Mesendoderm (in vitro differentiated cells): ENCODE data around the gene IFNG.

Experiments
- DNase-seq: peaks from one replicate; pipeline ENCODE4 v3.0.0; 2013
- H2AK5ac ChIP-seq: 2 replicates; pipeline ENCODE4 v1.6.1; 2013; ENCODE audit warnings: low read length, inconsistent platforms
- H2BK120ac ChIP-seq: 2 replicates; pipeline ENCODE4 v1.6.1; 2013; ENCODE audit warnings: low read depth, mild to moderate bottlenecking, low read length, moderate library complexity, mixed read lengths
- H2BK15ac ChIP-seq: replicated peaks from 2 replicates; pipeline ENCODE4 v1.6.1; 2013; ENCODE audit warnings: low read depth, mild to moderate bottlenecking, moderate library complexity
- H2BK5ac ChIP-seq: 2 replicates; pipeline ENCODE4 v1.6.1; 2013; ENCODE audit warnings: low read length, inconsistent platforms
- H3K18ac ChIP-seq: 2 replicates; pipeline ENCODE4 v1.6.1; 2013; ENCODE audit warnings: mild to moderate bottlenecking, low read length, mixed read lengths
- H3K23ac ChIP-seq: one replicate; pipeline ENCODE4 v1.6.1; 2013; ENCODE audit warnings: low read length
- H3K27ac ChIP-seq: 2 replicates; pipeline ENCODE4 v1.5.1; 2013; ENCODE audit warnings: low read depth, mild to moderate bottlenecking, inconsistent platforms, low read length, moderate library complexity
- H3K27me3 ChIP-seq: 2 replicates; pipeline ENCODE4 v1.6.1; 2013; ENCODE audit warnings: low read length, control low read depth, mild to moderate bottlenecking, inconsistent platforms; ENCODE audit not compliant: insufficient read depth, poor library complexity
- H3K36me3 ChIP-seq: 2 replicates; pipeline ENCODE4 v1.6.1; 2013; ENCODE audit warnings: low read length, inconsistent platforms; ENCODE audit not compliant: control insufficient read depth, insufficient read depth
- H3K4ac ChIP-seq: one replicate; pipeline ENCODE4 v1.6.1; 2013; ENCODE audit warnings: low read depth, mild to moderate bottlenecking, low read length, moderate library complexity
- H3K4me1 ChIP-seq: 2 replicates; pipeline ENCODE4 v1.6.1; 2013; ENCODE audit warnings: low read depth, low read length, inconsistent platforms; ENCODE audit not compliant: control insufficient read depth
- H3K4me2 ChIP-seq: 2 replicates; pipeline ENCODE4 v1.6.1; 2013; ENCODE audit warnings: low read length
- H3K4me3 ChIP-seq: 2 replicates; pipeline ENCODE4 v1.5.1; 2013; ENCODE audit warnings: mild to moderate bottlenecking, low read length
- H3K56ac ChIP-seq: one replicate; pipeline ENCODE4 v1.6.1; 2013; ENCODE audit warnings: low read length
- H3K79me1 ChIP-seq: 2 replicates; pipeline ENCODE4 v1.6.1; 2013; ENCODE audit warnings: low read length, inconsistent platforms
- H3K79me2 ChIP-seq: 2 replicates; pipeline ENCODE4 v1.6.1; 2013; ENCODE audit warnings: mild to moderate bottlenecking, low read length; ENCODE audit not compliant: control insufficient read depth, insufficient read depth
- H3K9ac ChIP-seq: 2 replicates; pipeline ENCODE4 v1.6.1; 2013; ENCODE audit warnings: low read length, inconsistent platforms
- H4K5ac ChIP-seq: one replicate; pipeline ENCODE4 v1.6.1; 2013; ENCODE audit warnings: low read length
- H4K8ac ChIP-seq: one replicate; pipeline ENCODE4 v1.6.1; 2013; ENCODE audit warnings: low read depth, mild to moderate bottlenecking, control low read depth, low read length, moderate library complexity
- WGBS: extraction: QIAGEN DNeasy Blood & Tissue Kit; methylation state at CpG from one replicate; pipeline ENCODE4 v1.1.7; 2013; ENCODE audit warnings: low lambda C conversion rate, missing lambda C conversion rate; ENCODE audit not compliant: insufficient coverage; ENCODE audit errors: extremely low coverage; 5-methylcytosine and 5-hydroxymethylcytosine counted together

The IFNG gene

GRCh38 chr12:68135520-68135919, 24.0 kb downstream of the IFNG start:
- no peak for DNase-seq
- Histone ChIP-seq H3K56ac (no peak overlapping the region), H4K8ac (no peak overlapping the region), H3K79me1 (no peaks in the 10 kb centered on the region), H3K18ac (no peak overlapping the region), H3K79me2 (no peaks in the 10 kb centered on the region), H3K27ac (no peak overlapping the region), H2AK5ac (no peak overlapping the region), H2BK120ac (no peak overlapping the region), H3K23ac (no peak overlapping the region), H2BK15ac (no peak overlapping the region), H2BK5ac (no peak overlapping the region), H3K4ac (no peak overlapping the region), H3K9ac (no peak overlapping the region), H3K4me1 (peaks cover 5% of the 10 kb centered on the region), H3K4me3 (no peak overlapping the region), H3K4me2 (no peak overlapping the region), H3K27me3 (no peaks in the 10 kb centered on the region), H4K5ac (no peak overlapping the region), H3K36me3 (no peaks in the 10 kb centered on the region)
- no CpG with 5 or more reads among the region's 3 CpGs for WGBS

- no peaks in the 10 kb centered on the region for H3K27me3 ChIP-seq
- H2BK120ac ChIP-seq, result no peak overlapping the region
- no peak for DNase-seq
- no CpG with 5 or more reads among the region's 5 CpGs for WGBS
- no peaks in the 10 kb centered on the region for H3K36me3 ChIP-seq
- H3K18ac ChIP-seq, result no peak overlapping the region
- H2BK5ac ChIP-seq, result no peak overlapping the region
- no peak overlapping the region for H3K4me2 ChIP-seq
- H4K8ac ChIP-seq, result no peak overlapping the region
- no peaks in the 10 kb centered on the region for H3K79me1 ChIP-seq
- H3K56ac ChIP-seq, result no peak overlapping the region
- no peak overlapping the region for H2AK5ac ChIP-seq
- no peak overlapping the region for H3K4me3 ChIP-seq
- H3K79me2 ChIP-seq, result no peaks in the 10 kb centered on the region
- H4K5ac ChIP-seq, result no peak overlapping the region
- H3K4ac ChIP-seq, result no peak overlapping the region
- no peak overlapping the region for H3K9ac ChIP-seq
- H3K23ac ChIP-seq, result no peak overlapping the region
- H3K27ac ChIP-seq, result no peak overlapping the region
- H2BK15ac ChIP-seq, result no peak overlapping the region
- no peaks in the 10 kb centered on the region for H3K4me1 ChIP-seq
Measured at GRCh38 chr12:68131867-68132414, 27.6 kb downstream of the IFNG start.

- H3K23ac ChIP-seq, result no peak overlapping the region
- H4K5ac ChIP-seq, result no peak overlapping the region
- H4K8ac ChIP-seq, result no peak overlapping the region
- H3K79me1 ChIP-seq, result no peaks in the 10 kb centered on the region
- no peaks in the 10 kb centered on the region for H3K79me2 ChIP-seq
- no peak for DNase-seq
- no peak overlapping the region for H3K56ac ChIP-seq
- no peak overlapping the region for H3K4me2 ChIP-seq
- H3K4me1 ChIP-seq, result no peaks in the 10 kb centered on the region
- H3K4me3 ChIP-seq, result no peak overlapping the region
- no CpG with 5 or more reads among the region's 2 CpGs for WGBS
- H2BK5ac ChIP-seq, result no peak overlapping the region
- no peak overlapping the region for H2BK120ac ChIP-seq
- no peaks in the 10 kb centered on the region for H3K27me3 ChIP-seq
- no peak overlapping the region for H2BK15ac ChIP-seq
- H3K18ac ChIP-seq, result no peak overlapping the region
- no peak overlapping the region for H3K4ac ChIP-seq
- H3K9ac ChIP-seq, result no peak overlapping the region
- no peak overlapping the region for H2AK5ac ChIP-seq
- H3K36me3 ChIP-seq, result no peaks in the 10 kb centered on the region
- no peak overlapping the region for H3K27ac ChIP-seq
Measured at GRCh38 chr12:68129979-68130378, 29.6 kb downstream of the IFNG start.

- WGBS, result no CpG with 5 or more reads among the region's 3 CpGs
- Histone ChIP-seq H2AK5ac (no peak overlapping the region), H4K8ac (no peak overlapping the region), H3K4ac (no peak overlapping the region), H3K23ac (no peak overlapping the region), H3K79me1 (no peaks in the 10 kb centered on the region), H3K27me3 (no peaks in the 10 kb centered on the region), H3K4me2 (no peak overlapping the region), H2BK5ac (no peak overlapping the region), H3K27ac (no peak overlapping the region), H3K56ac (no peak overlapping the region), H3K4me1 (peaks cover 3% of the 10 kb centered on the region), H3K36me3 (no peaks in the 10 kb centered on the region), H4K5ac (no peak overlapping the region), H2BK120ac (no peak overlapping the region), H3K9ac (no peak overlapping the region), H2BK15ac (no peak overlapping the region), H3K79me2 (no peaks in the 10 kb centered on the region), H3K18ac (no peak overlapping the region), H3K4me3 (no peak overlapping the region)
- no peak for DNase-seq
Measured at GRCh38 chr12:68122236-68122920, 37.2 kb downstream of the IFNG start.

GRCh38 chr12:68121143-68121542, 38.4 kb downstream of the IFNG start:
- H3K56ac ChIP-seq, result no peak overlapping the region
- no peaks in the 10 kb centered on the region for H3K36me3 ChIP-seq
- H3K79me1 ChIP-seq, result no peaks in the 10 kb centered on the region
- no peaks in the 10 kb centered on the region for H3K27me3 ChIP-seq
- H2BK5ac ChIP-seq, result no peak overlapping the region
- H3K4me3 ChIP-seq, result no peak overlapping the region
- no peak for DNase-seq
- no peak overlapping the region for H2BK15ac ChIP-seq
- H3K23ac ChIP-seq, result no peak overlapping the region
- peaks cover 3% of the 10 kb centered on the region for H3K4me1 ChIP-seq
- no peak overlapping the region for H3K27ac ChIP-seq
- H3K18ac ChIP-seq, result no peak overlapping the region
- no CpG with 5 or more reads among the region's 1 CpG for WGBS
- H4K5ac ChIP-seq, result no peak overlapping the region
- H3K4me2 ChIP-seq, result no peak overlapping the region
- no peak overlapping the region for H4K8ac ChIP-seq
- H2BK120ac ChIP-seq, result no peak overlapping the region
- no peak overlapping the region for H3K4ac ChIP-seq
- H3K9ac ChIP-seq, result no peak overlapping the region
- H3K79me2 ChIP-seq, result no peaks in the 10 kb centered on the region
- H2AK5ac ChIP-seq, result no peak overlapping the region

- no CpG with 5 or more reads among the region's 4 CpGs for WGBS
- H3K23ac ChIP-seq, result no peak overlapping the region
- H2BK120ac ChIP-seq, result no peak overlapping the region
- no peak overlapping the region for H3K4me2 ChIP-seq
- no peak for DNase-seq
- H3K27ac ChIP-seq, result no peak overlapping the region
- no peak overlapping the region for H4K8ac ChIP-seq
- H3K9ac ChIP-seq, result no peak overlapping the region
- peaks cover 3% of the 10 kb centered on the region for H3K4me1 ChIP-seq
- H3K4ac ChIP-seq, result no peak overlapping the region
- no peak overlapping the region for H3K4me3 ChIP-seq
- H3K79me2 ChIP-seq, result no peaks in the 10 kb centered on the region
- H2AK5ac ChIP-seq, result no peak overlapping the region
- H2BK5ac ChIP-seq, result no peak overlapping the region
- no peak overlapping the region for H2BK15ac ChIP-seq
- H4K5ac ChIP-seq, result no peak overlapping the region
- H3K36me3 ChIP-seq, result no peaks in the 10 kb centered on the region
- no peaks in the 10 kb centered on the region for H3K79me1 ChIP-seq
- no peak overlapping the region for H3K18ac ChIP-seq
- no peaks in the 10 kb centered on the region for H3K27me3 ChIP-seq
- no peak overlapping the region for H3K56ac ChIP-seq
Measured at GRCh38 chr12:68119724-68120211, 39.8 kb downstream of the IFNG start.
